ENCODE measurements around the gene LIPA.
"Not testable (repeated sequence)": the region's sequence is repeated elsewhere in the genome, so short reads cannot be mapped to it uniquely, and the experiment has no call there.

Gene LIPA

DNA sequence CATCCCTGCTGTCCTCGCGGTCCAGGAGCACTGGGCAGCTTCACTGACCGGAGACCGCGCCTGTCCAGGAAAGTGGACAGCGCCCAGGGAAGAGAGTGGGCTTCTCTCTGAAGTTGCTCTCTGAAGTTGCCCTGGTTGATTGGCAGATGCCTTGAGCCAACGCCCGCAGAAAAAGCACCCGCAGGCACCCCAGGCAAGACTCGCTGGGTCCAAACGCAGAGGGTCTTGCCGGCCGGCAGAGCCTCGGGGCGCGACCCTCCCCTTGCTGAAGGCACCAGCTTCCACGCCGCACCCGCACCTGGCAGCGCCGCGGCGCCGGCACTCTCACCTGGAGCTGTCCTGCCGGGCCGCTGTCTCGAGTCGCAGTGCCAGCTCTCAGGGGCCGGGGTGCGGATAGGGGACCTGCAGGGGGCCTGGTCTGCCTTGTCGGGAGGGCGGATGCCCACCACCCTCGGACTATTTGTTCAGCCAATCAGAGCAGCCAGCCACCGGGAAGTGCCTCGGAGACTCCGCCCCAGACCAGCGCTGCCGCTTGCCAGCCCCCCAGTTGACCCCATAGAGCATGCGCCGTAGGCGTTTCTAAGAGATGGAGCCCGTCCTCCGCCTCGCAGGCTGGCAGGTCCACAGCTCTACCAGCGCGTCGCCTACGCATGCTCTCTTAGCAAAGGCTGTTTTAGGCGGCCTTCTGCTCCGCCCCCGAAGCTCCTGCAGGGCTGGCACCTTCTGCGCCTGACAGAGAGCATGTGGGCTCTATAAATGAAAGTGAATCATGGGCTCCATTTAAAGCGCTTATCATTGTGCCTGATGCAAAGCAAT is at the start of gene LIPA:
LIPA (minus strand) TSS at position 367 of the 816 bp plus-strand sequence. CDS start 4,127 bp downstream, outside the sequence.
- DNase-seq (ENCODE audit: low read depth in 2 of 2) = peak; percentile 93 to 97

DNA sequence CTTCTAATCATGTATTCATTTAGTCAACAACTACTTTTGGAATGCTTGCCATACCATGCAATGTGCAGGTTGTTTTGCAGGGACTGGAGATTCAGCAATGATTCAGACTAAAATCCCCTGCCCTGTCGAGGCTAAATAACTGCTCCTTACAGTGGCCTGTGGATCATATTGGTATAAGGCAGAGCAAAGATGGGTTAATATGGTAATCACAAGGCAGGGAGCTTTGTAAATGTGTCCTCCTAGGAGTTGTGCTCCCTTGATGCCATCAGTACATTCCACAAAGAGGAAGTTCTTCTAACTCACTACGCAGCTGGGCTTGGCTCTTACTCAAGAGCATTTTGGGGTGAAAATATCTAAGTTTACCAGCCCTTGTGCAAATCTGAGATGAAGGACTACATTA is 49.7 kb upstream of the LIPA start:
- no peak for DNase-seq (ENCODE audit: low read depth in 2 of 2)

DNA sequence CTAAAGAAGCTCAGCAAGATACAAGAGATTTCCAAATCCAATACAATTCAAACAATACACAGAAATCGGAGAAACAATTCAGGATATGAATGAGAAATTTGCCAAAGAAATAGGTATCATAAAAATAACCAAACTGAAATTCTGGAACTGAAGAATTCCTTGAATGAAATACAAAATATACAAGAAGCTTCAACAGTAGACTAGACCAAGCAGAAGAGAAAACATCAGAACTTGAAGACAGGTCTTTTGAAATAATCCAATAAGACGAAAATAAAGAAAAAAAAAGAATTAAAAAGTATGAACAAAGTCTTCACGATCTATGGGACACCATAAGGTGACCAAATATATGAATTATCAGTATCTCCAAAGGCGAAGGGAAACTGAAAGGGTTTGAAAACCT is 47.5 kb upstream of the LIPA start:
- DNase-seq (ENCODE audit: low read depth in 2 of 2) = no peak

DNA sequence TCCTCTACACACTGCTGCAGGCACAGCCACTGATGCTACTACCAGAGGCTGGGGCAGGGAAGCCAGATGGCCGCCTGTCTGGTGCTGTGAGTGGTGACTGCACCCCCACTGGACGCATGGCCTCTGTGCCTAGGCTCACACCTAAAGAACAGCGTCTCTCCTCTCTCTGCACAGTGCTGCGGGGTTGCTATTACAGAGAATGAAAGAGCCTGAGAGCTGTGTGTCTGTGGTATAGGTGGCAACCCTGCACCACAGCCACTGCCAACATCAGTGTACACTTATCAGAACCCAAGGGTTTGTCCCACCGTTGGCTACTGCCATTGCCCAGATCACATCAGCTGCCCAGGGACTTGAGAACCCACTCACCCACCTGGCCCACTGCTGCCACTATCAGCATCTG is 46.2 kb upstream of the LIPA start:
- DNase-seq (ENCODE audit: low read depth in 2 of 2) = no peak

DNA sequence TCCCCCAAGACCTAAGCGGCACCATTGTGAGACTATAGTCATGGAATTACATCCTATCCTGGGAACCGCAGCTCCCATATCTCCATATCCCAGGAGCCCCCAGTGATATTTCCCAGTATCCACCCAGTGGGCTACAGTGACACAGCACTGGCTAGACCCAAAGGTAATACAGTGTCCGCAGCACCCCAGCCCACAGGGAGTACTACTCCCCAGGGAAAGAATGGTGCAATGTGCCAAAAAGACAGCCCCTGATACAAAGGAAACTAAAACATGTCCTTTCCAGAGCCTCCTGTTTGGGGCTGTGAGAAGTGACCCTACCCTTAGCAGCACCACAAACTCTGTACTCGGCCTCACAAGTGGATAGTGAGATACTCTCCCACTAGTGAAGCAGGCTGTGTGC is 45.8 kb upstream of the LIPA start:
- DNase-seq (ENCODE audit: low read depth in 2 of 2) = no peak

DNA sequence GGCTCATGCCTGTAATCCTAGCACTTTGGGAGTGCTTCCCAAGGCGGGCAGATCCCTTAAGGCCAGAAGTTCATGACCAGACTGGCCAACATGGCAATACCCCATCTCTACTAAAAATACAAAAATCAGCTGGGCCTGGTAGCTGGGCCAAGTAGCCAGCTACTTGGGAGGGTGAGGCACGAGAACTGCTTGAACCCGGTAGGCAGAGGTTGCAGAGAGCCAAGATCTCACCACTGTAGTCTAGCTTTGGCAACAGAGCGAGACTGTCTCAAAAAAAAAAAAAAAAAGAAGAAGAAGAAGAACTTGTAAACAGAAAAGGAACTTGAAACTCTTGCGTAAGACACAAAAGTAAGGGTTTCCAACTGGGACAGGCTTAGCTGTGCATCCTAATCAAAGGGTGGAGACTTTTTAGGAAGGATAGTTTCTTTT is 44.7 kb upstream of the LIPA start:
- DNase-seq (ENCODE audit: low read depth in 2 of 2) = no peak

DNA sequence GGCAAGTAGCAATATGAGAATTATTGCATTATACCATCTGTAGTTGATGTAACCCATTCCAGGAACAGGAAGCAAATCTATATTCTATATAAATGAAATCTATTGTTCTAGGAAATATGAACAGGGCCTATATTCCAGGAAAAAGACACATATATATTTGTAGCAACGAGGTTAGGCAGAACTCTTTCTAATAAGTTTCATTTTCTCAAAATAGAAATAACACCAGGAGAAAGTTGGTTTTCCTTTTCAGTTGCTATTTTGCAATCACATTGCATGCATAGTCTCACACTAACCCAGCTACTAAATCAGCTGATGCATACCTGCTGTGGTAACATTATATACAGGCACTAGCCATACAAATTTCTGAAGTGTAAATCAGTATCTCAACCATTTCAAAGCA is 44.0 kb upstream of the LIPA start:
- DNase-seq (ENCODE audit: low read depth in 2 of 2) = no peak

DNA sequence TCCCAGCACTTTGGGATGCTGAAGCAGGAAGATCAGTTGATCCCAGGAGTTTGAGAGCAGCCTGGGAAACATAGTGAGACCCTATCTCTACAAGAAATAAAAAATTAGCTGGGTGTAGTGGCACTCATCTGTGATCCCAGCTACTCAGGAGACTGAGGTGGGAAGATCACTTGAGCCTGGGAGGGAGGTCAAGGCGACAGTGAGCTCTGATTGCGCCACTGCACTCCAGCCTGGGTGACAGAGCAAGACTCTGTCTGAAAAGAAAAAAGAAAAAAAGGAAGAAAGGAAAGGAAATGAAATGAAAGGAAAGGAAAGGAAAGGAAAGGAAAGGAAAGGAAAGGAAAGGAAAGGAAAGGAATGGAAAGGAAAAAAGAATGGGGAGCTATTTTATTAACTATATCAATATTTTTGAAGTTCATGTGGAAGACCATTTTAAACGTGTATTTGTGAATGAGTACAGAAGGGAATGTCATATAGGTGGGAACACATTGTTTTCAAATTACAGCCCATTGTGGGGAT is 43.2 kb upstream of the LIPA start:
- DNase-seq (ENCODE audit: low read depth in 2 of 2) = no peak

DNA sequence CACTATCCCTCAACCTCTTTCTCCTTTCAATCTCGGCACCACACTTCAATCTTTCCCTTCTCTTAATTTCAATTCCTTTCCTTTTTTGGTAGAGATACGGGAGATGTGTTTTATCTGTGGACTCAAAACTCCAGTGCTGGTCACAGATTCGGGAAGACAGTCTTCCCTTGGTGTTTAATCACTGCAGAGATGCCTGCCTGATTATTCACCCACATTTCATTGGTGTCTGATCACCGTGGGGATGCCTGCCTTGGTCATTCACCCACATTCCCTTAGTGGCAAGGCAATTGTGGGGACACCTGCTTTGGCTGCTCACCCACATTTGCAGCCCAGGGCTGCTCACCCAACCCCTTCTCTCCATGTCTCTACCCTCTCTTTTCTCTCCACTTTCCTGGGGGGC is 33.7 kb upstream of the LIPA start:
- not testable (repeated sequence) for DNase-seq (ENCODE audit: low read depth in 2 of 2)

DNA sequence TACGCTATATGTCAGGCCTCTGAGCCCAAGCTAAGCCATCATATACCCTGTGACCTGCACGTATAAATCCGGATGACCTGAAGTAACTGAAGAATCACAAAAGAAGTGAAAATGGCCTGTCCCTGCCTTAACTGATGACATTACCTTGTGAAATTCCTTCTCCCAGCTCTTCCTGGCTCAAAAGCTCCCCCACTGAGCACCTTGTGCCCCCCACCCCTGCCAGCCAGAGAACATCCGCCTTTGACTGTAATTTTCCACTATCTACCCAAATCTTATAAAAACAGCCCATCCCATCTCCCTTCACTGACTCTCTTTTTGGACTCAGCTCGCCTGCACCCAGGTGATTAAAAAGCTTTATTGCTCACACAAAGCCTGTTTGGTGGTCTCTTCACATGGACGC is 33.1 kb upstream of the LIPA start:
- DNase-seq (ENCODE audit: low read depth in 2 of 2) = not testable (repeated sequence)

DNA sequence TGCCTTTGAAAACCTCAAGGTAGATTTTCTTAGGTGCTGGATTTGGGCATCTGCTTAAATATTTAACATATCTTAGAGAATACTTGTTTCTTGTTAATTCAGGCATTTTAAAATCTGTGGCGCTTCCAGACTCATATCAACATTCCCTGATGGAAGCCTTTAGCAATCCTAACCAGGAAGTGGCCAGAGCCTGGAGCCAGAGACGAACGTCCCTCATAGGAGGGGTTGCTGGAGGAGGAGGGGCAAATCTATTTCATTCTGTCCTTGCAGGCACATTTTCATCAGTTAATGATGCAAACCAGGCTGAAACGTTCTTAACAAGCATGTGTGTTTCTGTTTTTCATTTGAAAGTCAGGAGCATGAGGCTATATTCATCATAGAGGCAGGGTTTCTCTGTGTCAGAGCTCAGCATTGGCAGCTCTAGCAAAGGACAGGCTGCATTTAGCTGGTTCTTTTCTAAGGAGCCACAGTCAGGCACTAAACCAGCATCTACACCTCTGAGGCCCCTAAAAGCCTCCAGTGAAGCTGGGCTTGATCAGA is 32.4 kb upstream of the LIPA start:
- DNase-seq (ENCODE audit: low read depth in 2 of 2) = no peak

DNA sequence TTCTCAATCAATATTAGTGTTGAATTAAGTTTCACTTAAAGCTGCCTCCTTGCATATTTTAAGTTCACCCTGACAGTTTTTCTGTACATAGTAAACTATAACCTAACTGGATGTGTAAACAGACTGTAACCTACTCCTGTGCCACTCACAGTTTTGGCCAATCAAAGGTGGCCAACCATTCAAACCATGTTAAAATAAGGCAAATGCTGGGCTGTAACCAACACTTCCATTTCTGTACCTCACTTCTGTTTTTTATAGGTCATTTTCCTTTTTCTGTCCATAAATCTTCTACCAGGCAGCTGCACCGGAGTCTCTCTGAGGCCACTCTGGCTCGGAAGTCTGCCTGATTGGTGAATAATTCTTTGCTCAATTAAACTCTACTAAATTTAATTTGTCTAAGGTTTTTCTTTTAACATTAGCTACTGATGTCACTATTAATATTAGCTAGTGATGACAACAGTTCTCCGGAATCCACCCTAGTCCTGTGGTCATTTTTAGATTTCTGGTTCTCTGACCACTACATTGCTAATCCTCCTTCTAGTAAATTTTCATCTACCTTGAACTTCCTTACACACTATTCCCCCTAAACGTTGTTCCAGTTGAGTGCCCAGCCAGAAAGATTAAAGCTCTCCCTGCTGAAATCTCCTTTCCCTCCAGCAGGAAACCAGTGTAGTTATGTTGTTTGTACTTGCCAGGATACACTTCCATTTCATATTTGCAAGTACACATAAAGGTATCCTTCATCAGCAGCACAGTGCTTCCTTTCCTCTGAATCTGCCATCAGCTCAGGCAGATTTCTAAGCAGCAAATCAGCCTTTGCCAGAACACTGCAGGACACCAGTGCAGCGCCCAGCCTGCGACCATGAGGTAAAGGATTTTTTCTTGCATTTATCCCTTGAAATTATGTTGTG is 31.7 kb upstream of the LIPA start:
- DNase-seq (ENCODE audit: low read depth in 2 of 2) = no peak

DNA sequence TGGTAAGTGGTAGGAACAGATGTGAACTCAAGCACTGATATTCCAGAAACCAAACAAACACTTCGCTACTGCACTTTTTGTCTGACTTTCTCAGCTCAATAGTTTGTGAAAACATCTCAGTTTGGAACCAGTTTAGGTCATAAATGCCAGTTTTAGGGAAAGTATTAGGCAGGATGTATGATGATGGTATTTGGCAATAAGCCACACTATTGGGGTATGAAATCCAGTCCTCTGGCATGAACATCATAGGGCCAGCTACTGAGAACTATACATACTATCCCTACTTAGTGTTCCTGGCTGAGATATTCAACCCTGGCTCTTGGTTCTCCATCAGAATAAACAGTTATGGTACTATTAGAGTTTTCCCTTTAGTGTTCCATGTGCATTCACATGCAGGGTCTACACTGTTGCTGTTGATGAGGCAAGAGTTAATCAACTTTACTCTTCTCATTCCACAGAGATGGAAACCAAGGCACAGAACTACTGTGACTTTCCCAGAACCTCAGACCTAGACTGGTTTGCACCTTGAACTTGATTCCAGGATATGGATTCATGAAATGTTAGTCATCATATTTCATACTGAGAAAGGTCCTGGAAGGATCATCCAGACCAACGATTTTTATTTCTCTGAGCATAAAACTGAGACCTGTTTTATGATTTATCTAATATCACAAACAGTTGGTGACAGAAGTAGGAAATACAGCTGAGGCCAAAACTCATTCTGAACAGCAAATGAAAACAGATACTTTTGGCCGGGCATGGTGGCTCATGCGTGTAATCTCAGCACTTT is 30.2 kb upstream of the LIPA start:
- DNase-seq (ENCODE audit: low read depth in 2 of 2) = no peak

DNA sequence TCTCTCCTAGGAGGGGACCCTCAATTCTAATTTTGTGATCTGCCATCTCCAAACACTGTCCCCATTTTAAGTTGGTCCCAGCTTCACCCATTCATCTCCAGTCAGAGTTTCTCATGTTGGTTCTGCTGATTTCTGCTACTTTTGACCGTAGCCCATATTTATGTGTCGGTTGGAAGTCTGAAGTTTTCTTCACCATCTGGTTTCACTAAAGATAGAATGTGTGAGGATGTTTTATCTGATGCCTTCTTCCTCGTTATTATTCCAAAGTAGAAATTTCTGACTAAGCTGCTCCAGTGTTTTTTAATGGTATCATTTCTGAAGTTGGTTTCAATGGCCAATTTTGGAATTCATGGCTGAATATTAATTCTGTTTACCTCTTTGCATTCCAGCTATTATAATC is 28.9 kb upstream of the LIPA start:
- no peak for DNase-seq (ENCODE audit: low read depth in 2 of 2)

DNA sequence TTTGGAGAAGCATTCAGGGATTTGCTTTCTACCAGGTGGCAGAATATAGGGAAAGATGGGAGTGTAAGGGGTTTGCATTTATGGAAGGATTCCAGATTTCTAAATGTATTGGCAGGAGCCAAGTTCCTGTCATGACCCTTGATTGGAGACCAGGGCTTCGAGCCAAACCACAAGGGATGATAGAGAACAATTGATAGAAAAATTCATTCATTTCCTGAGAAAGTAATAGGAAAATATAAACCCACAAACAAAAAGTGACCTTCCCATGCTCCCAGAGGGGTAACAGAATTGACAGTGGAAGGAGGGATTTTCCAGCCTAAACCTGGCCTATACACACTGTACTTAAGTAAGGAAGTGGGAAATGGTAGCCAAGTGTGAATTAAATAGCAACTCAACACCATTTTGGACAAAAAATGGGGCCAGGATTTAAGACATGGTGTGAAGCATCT is 27.9 kb upstream of the LIPA start:
- no peak for DNase-seq (ENCODE audit: low read depth in 2 of 2)

DNA sequence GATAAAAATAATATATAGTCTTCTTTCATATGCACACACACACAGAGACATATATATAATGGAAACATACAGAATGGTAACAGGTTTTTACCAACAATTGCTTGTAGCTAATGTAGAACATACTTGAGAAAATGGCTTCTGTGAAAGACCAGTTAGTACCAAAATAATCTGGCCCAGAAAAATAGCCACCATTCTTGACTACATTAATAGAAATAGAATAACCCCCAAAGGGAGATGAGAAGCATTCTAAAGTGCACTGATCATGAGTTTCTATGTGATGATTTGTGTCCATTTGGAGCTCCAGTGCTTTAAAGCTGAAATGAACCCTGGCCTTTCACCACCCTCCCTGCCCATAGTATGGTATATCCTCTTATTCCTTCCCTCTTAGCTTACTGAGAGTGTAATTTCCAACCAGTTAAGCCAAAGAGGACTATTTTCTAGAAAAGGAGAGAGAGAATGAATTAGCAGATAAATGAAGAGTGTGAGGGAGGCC is 27.4 kb upstream of the LIPA start:
- no peak for DNase-seq (ENCODE audit: low read depth in 2 of 2)

DNA sequence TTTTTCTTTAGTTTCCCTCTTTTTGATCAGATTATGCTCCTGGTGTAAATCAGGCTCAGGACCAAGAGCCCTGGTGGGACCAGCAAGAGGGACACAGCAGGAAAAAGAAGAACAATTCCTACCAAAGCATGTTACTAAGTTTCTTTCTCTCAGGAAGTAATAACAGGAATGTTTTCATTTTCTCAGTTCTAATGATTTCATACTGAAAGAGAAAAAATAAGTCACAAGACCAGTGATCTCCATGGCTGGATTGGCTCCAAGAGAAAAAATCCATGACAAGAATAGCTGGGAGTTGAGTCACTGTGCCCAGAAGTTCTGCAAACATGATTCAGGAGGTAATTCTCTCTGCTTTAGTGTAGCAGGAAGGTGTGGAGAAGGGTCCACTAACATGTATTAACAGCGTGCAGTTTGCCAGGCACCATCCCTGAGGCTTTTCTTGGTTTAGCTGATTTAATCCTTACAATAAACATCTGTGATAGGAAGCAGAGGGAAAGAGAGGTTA is 26.5 kb upstream of the LIPA start:
- DNase-seq (ENCODE audit: low read depth in 2 of 2) = no peak

DNA sequence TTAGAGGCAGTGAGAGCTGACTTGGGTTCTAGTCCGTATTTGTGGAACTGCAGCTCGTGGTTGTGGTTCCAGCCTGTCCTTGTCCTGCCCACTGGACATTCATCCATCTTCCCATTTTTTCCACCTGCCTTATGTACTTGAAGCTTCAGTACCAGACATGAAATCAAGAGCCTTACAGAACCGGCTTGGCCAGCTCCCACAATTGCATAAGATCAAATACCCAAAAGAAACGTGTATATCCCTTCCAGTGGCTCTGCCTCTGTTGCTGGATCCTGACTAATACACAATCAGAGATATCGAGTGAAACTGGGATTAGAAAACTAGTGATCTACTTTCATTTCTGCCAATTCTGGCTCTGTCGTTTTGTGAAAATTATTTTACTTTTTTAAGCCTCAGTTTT is 23.8 kb upstream of the LIPA start:
- DNase-seq (ENCODE audit: low read depth in 2 of 2) = no peak

DNA sequence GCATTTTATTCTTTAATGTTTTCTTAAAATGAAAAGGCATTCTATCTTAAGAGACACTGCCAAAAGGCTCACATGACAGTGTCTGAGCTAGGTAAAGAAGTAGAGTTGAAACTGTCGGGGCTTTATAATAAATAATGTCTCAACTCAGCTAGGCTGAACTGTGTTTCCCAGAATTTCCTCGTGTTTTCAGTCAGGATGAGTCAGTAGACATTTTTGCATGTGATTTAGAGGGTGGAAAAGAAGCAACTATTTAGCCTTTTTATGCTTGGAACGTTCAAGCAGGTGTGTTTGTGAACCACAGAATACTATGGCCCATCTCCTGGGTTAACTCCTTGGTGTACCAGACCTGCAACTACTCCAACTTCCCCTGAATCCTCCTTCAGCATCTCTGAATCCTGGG is 23.4 kb upstream of the LIPA start:
- DNase-seq (ENCODE audit: low read depth in 2 of 2) = no peak

DNA sequence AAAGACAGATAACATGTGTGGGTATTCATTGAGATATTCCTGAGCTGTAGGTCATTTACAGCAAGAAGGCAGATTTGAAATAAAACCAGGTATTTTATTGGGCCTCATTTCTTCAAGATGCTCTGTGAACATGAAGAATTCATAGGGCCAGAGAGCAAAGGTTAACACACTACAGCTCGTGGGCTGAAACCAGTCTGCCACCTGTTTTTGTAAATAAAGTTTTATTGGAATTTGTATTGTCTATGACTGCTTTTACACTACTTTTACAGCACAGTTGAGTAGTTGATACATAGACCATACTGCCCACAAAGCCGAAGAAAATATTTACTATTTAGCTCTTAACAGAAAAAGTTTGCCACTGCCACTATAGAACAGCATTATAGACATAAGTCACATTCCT is 22.1 kb upstream of the LIPA start:
- no peak for DNase-seq (ENCODE audit: low read depth in 2 of 2)

DNA sequence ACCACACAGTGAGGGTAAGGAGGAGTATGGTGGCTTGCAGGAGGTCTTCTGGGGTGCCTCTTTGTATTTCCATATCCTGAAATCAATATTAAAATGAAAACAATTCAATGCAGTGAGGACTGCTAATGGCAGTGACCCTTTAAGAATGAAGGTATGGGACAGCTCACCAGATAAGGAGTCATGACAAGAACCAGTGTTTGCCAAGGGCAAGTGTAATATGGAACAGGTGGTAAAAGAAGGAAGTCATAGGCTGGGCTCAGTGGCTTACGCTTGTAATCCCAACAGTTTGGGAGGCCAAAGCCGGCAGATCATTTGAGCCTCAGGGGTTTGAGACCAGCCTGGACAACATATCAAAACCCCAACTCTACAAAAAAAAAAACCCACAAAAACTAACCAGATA is 20.0 kb upstream of the LIPA start:
- DNase-seq (ENCODE audit: low read depth in 2 of 2) = no peak
